AG04450 (cell line): ENCODE measurements around the gene TPST1. TPM values are rescaled to one million over a fixed set of nuclear protein-coding genes. Genes with fewer than 3 reads are reported as not detected.
A peak's percentile ranks its signal among the peaks of the same experiment; 100 is the strongest.

Source experiments
- CTCF ChIA-PET: fragments of 300-600, 350-600 bp; formaldehyde crosslinking; extraction: SDS; loops from one replicate; lab custom pipeline; 2022; ENCODE audit warnings: antibody characterized with exemption, inconsistent platforms; lab: Charles Lee
- POLR2A ChIA-PET: fragments of 350-600 bp; formaldehyde crosslinking; extraction: SDS; loops from one replicate; lab custom pipeline; 2021; ENCODE audit warnings: antibody characterized with exemption, inconsistent platforms; lab: Yijun Ruan, JAX
- DNase-seq: peaks from one replicate; pipeline ENCODE4 v3.0.0-alpha.2; 2011; ENCODE audit warnings: low read depth, low spot score
- H3K27ac ChIP-seq: one replicate; pipeline ENCODE4 v1.5.1; 2012; ENCODE audit warnings: low read depth, low read length, control low read depth
- H3K27me3 ChIP-seq: one replicate; pipeline ENCODE4 v1.6.0; 2012; ENCODE audit warnings: low read length; ENCODE audit not compliant: control insufficient read depth, insufficient read depth
- H3K4me3 ChIP-seq: 2 replicates; pipeline ENCODE4 v1.5.1; 2011; ENCODE audit warnings: mild to moderate bottlenecking, low read depth, low read length, control low read depth
- H3K9me3 ChIP-seq: 2 replicates; pipeline ENCODE4 v1.5.1; 2012; ENCODE audit warnings: low read length; ENCODE audit not compliant: control insufficient read depth, insufficient read depth
- CTCF ChIP-seq: IDR thresholded peaks from 2 replicates; pipeline ENCODE4 v1.5.1; 2011; ENCODE audit warnings: low read depth, low read length, control low read depth, inconsistent platforms
- polyA plus RNA-seq: library from polyadenylated mRNA; depleted of rRNA; stranded (reverse); fragments of >200 nt; gene quantifications from 2 replicates; pipeline ENCODE4 v1.2.3, GENCODE V29; 2011

The TPST1 gene
- polyA plus RNA-seq, 1 experiment: 129 TPM

DNA sequence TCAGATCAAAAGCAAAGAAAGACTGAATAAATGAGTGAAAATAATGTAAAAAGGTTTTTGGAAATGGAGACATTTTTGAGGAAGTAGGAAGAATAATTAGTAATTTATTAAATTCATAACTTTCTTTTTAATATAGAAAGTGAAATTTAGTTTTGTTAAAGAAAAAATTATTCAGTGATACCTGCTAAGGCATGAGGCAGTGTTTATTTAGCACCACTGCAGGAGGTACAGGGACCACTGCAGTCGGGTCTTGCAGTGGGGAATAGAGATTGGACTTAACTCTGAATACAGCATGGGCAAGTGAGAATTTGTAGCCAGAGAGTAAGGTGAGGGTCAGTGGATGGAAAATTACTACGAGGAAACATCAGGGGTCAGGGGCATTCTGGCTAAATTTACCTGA is 39.9 kb downstream of the TPST1 start:
- no peak for TF ChIP-seq CTCF
- H3K4me3 ChIP-seq: no peak overlapping the region
- ChIA-PET POLR2A (no interaction called here), CTCF (no interaction called here)
- H3K27me3 ChIP-seq: no peaks in the 10 kb centered on the region
- H3K27ac ChIP-seq: no peak overlapping the region
- H3K9me3 ChIP-seq: no peaks in the 10 kb centered on the region
- no peak for DNase-seq

DNA sequence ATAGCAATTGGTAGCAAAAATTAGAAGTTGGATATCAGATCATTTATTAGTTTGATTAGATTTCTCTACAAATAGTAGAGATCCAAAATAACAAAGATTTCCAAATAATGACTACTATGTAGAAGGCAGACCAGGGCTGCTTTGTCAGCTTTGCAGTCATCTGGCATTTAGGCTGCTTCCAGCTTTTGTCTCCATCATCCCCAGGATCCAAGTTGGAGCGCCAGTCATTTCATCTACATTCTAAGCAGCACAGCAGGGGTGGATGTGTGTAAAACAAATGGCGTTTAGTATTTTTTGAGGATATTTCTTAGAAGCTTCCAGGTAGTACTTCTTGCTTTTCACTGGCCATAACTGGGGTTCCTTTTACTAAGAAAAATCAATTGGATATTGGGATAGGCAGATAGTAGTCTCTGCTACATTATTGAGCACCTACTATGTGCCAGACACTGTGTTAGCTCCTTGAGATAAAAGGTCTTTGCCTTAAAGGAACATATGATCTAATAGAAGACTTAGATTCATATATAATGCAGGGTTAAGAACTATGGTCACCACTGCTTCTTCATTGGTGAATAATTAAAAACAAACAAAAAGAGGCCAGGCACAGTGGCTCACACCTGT is 41.5 kb downstream of the TPST1 start:
- CTCF ChIA-PET: no interaction called here
- TF ChIP-seq CTCF: no peak
- POLR2A ChIA-PET: interaction anchor here (0.7 kb wide), 1 partner anchor 317 kb away, joined by 9 read pairs; no protein-coding TSS in a partner anchor
- no peak overlapping the region for H3K27ac ChIP-seq
- DNase-seq: no peak
- H3K4me3 ChIP-seq: no peak overlapping the region
- no peaks in the 10 kb centered on the region for H3K9me3 ChIP-seq
- no peaks in the 10 kb centered on the region for H3K27me3 ChIP-seq

DNA sequence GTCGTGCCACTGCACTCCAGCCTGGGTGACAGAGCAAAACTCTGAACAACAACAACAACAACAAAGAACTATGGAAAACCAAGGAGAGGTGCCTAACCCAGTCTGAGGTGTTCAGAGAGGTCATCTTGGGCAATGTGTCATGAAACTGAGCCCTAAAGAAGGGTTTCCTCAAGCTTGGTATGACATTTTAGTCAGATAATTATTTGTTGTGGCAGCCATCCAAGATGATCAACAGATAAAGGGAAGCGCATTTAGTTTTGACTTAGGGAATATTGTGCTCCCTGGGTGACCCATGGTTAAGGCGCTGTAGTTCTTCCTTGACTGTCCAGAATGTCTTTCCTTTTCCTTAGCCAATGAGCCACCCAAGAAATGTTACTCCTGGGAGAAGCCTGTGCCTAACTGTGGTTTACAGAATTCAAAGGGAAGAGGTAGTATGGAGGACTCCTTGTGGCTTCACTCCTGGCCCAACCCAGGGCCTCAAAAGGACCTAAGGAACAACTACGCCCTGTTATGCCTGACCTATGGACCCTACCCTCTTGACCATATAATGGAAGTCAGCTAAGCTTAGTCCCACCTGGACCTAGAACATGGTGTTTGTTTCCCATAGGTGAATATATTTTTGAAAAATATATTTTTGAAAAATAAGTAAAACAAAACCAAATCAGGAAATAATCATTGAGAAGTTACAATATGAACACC is 42.4 kb downstream of the TPST1 start:
- TF ChIP-seq CTCF: no peak
- Histone ChIP-seq H3K27me3 (no peaks in the 10 kb centered on the region), H3K9me3 (no peaks in the 10 kb centered on the region), H3K4me3 (no peak overlapping the region), H3K27ac (no peak overlapping the region)
- ChIA-PET CTCF (no interaction called here), POLR2A (interaction anchor here (0.7 kb wide), 1 partner anchor 172 kb away, joined by 8 read pairs; no protein-coding TSS in a partner anchor)
- no peak for DNase-seq

DNA sequence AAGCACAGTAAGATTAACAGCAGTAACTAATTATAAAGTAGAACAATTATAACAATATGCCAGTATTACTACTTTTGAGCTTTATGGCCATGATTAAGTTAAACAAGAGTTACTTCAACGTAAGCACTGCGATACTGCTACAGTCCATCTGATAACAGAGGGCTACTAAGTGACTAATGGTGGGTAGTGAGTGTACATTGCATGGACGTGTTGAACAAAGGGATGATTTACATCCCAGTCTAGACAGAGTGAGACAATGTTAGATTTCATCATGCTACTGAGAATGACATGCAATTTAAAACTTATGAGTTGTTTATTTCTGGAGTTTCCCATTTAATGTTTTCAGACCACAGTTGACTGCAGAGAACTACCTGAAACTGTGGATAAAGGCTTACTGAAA is 45.6 kb downstream of the TPST1 start:
- H3K9me3 ChIP-seq: no peaks in the 10 kb centered on the region
- H3K27me3 ChIP-seq: no peaks in the 10 kb centered on the region
- DNase-seq: peak; percentile 38
- ChIA-PET POLR2A (no interaction called here), CTCF (interaction anchor here (0.5 to 1.8 kb wide), 2 partner anchors 58 to 110 kb away, joined by 3 to 6 read pairs; no protein-coding TSS in a partner anchor)
- H3K27ac ChIP-seq: no peak overlapping the region
- no peak for TF ChIP-seq CTCF
- H3K4me3 ChIP-seq: no peak overlapping the region

GRCh38 chr7:66255534-66256100 is 50.5 kb downstream of the TPST1 start:
- CTCF ChIA-PET: no interaction called here
- Histone ChIP-seq H3K27me3 (no peaks in the 10 kb centered on the region), H3K27ac (no peak overlapping the region), H3K9me3 (no peaks in the 10 kb centered on the region), H3K4me3 (no peak overlapping the region)
- DNase-seq: no peak
- no peak for TF ChIP-seq CTCF
- POLR2A ChIA-PET: no interaction called here
